Activated CD4-positive, alpha-beta T cell treated with anti-CD3 and anti-CD28 coated beads for 24 hours (primary cell): Measurements from ENCODE around the gene ENTHD1.
"Not testable (repeated sequence)": the region's sequence is repeated elsewhere in the genome, so short reads cannot be mapped to it uniquely, and the experiment has no call there.

Source experiments
- DNase-seq, 2 donors: peaks; one replicate each; pipeline ENCODE4 v3.0.0-alpha.2; 2020; ENCODE audit warnings: low read depth in 2 of 2

The ENTHD1 gene

GRCh38 chr22:39851606-39852315 is 41.8 kb downstream of the ENTHD1 start:
- DNase-seq: no peak

GRCh38 chr22:39847477-39847876 is 46.1 kb downstream of the ENTHD1 start:
- no peak for DNase-seq

- not testable (repeated sequence) for DNase-seq
Measured at GRCh38 chr22:39846539-39846938, 47.0 kb downstream of the ENTHD1 start.

GRCh38 chr22:39845529-39845928 is 48.0 kb downstream of the ENTHD1 start:
- no peak for DNase-seq

- peak; percentile 12 to 38 for DNase-seq
Measured at GRCh38 chr22:39839917-39840510, 53.5 kb downstream of the ENTHD1 start.

GRCh38 chr22:39839204-39839603 is 54.4 kb downstream of the ENTHD1 start:
- DNase-seq: no peak

- no peak for DNase-seq
Measured at GRCh38 chr22:39833610-39834009, 60.0 kb downstream of the ENTHD1 start.

- no peak for DNase-seq
Measured at GRCh38 chr22:39833093-39833492, 60.5 kb downstream of the ENTHD1 start.

GRCh38 chr22:39832627-39833074 is 60.9 kb downstream of the ENTHD1 start:
- no peak for DNase-seq

- no peak for DNase-seq
Measured at GRCh38 chr22:39825661-39826102, 67.9 kb downstream of the ENTHD1 start.

GRCh38 chr22:39821008-39821407 is 72.6 kb downstream of the ENTHD1 start:
- DNase-seq: no peak

- DNase-seq: no peak
Measured at GRCh38 chr22:39820256-39820655, 73.3 kb downstream of the ENTHD1 start.

- no peak for DNase-seq
Measured at GRCh38 chr22:39819429-39819828, 74.1 kb downstream of the ENTHD1 start.

GRCh38 chr22:39818094-39818493 is 75.5 kb downstream of the ENTHD1 start:
- DNase-seq: no peak

- DNase-seq: no peak
Measured at GRCh38 chr22:39815932-39816331, 77.6 kb downstream of the ENTHD1 start.

- DNase-seq: no peak
Measured at GRCh38 chr22:39814899-39815298, 78.7 kb downstream of the ENTHD1 start.

- no peak for DNase-seq
Measured at GRCh38 chr22:39809772-39810557, 83.6 kb downstream of the ENTHD1 start.

GRCh38 chr22:39808081-39808480 is 85.5 kb downstream of the ENTHD1 start:
- peak in 1 of 2 donors; percentile 20 for DNase-seq

- DNase-seq: no peak
Measured at GRCh38 chr22:39806109-39806508, 87.5 kb downstream of the ENTHD1 start.

- DNase-seq: no peak
Measured at GRCh38 chr22:39805117-39805516, 88.4 kb downstream of the ENTHD1 start.

GRCh38 chr22:39802682-39803081 is 90.9 kb downstream of the ENTHD1 start:
- DNase-seq: no peak

- DNase-seq: no peak
Measured at GRCh38 chr22:39800790-39801520, 92.6 kb downstream of the ENTHD1 start.
